ENCODE results near the gene PPP6R3.

The PPP6R3 gene

GRCh38 chr11:68459886-68460740, 439 bp upstream of the PPP6R3 start:
- Histone ChIP-seq H3K27ac (peak overlapping the region; percentile 64), H3K4me1 (ENCODE audit: low read depth, poor library complexity, severe bottlenecking) (peaks cover 23% of the 10 kb centered on the region), H3K4me2 (peak overlapping the region; percentile 64; the same call in 1 of the 2 replicates), H3K27me3 (ENCODE audit: insufficient read depth, low read depth) (no peaks in the 10 kb centered on the region), H4K20me1 (ENCODE audit: insufficient read depth) (peaks cover 28% of the 10 kb centered on the region), H3K36me3 (ENCODE audit: insufficient read depth) (no peaks in the 10 kb centered on the region), H3K79me2 (ENCODE audit: insufficient read depth, low read depth) (peaks cover 38% of the 10 kb centered on the region), H2AFZ (ENCODE audit: low read depth) (peak overlapping the region; percentile 83; the same call in 1 of the 2 replicates), H3K4me3 (IDR thresholded peaks at IDR 0.05; ENCODE audit: insufficient read depth, low read depth, low read length) (no peak overlapping the region), H3K9ac (peak overlapping the region; percentile 82; the same call in 1 of the 2 replicates)
- TF ChIP-seq, protein P1, sequence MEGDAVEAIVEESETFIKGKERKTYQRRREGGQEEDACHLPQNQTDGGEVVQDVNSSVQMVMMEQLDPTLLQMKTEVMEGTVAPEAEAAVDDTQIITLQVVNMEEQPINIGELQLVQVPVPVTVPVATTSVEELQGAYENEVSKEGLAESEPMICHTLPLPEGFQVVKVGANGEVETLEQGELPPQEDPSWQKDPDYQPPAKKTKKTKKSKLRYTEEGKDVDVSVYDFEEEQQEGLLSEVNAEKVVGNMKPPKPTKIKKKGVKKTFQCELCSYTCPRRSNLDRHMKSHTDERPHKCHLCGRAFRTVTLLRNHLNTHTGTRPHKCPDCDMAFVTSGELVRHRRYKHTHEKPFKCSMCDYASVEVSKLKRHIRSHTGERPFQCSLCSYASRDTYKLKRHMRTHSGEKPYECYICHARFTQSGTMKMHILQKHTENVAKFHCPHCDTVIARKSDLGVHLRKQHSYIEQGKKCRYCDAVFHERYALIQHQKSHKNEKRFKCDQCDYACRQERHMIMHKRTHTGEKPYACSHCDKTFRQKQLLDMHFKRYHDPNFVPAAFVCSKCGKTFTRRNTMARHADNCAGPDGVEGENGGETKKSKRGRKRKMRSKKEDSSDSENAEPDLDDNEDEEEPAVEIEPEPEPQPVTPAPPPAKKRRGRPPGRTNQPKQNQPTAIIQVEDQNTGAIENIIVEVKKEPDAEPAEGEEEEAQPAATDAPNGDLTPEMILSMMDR (conservative IDR thresholded peaks at IDR 0.05; ENCODE audit: low read depth, low read length): no peak

GRCh38 chr11:68461575-68461917, 994 bp downstream of the PPP6R3 start:
- peaks cover 35% of the 10 kb centered on the region for H4K20me1 ChIP-seq (ENCODE audit: insufficient read depth)
- peak overlapping the region; percentile 17; the same call in 1 of the 2 replicates for H3K27ac ChIP-seq

GRCh38 chr11:68463714-68464113, 3.2 kb downstream of the PPP6R3 start:
- H3K79me2 ChIP-seq (ENCODE audit: insufficient read depth, low read depth): peaks cover 74% of the 10 kb centered on the region
- H4K20me1 ChIP-seq (ENCODE audit: insufficient read depth): peaks cover 47% of the 10 kb centered on the region
- no peak overlapping the region for H3K27ac ChIP-seq
- TF ChIP-seq, protein P1 (conservative IDR thresholded peaks at IDR 0.05; ENCODE audit: low read depth, low read length): no peak
- H3K4me1 ChIP-seq (ENCODE audit: low read depth, poor library complexity, severe bottlenecking): peaks cover 39% of the 10 kb centered on the region
- 0 out of 2 replicates have a peak overlapping the region, but pooled peaks have one; percentile 19 for H3K4me2 ChIP-seq
- H3K9ac ChIP-seq: no peak overlapping the region
- H3K27me3 ChIP-seq (ENCODE audit: insufficient read depth, low read depth): no peaks in the 10 kb centered on the region
- H3K4me3 ChIP-seq (IDR thresholded peaks at IDR 0.05; ENCODE audit: insufficient read depth, low read depth, low read length): no peak overlapping the region
- no peaks in the 10 kb centered on the region for H3K36me3 ChIP-seq (ENCODE audit: insufficient read depth)
- no peak overlapping the region for H2AFZ ChIP-seq (ENCODE audit: low read depth)

More at GRCh38 chr11:68461575-68461917, 994 bp downstream of the PPP6R3 start:
- Histone ChIP-seq H3K4me3 (IDR thresholded peaks at IDR 0.05; ENCODE audit: insufficient read depth, low read depth, low read length) (no peak overlapping the region), H3K9ac (peak overlapping the region; percentile 82; the same call in 1 of the 2 replicates), H3K27me3 (ENCODE audit: insufficient read depth, low read depth) (no peaks in the 10 kb centered on the region), H3K79me2 (ENCODE audit: insufficient read depth, low read depth) (peaks cover 52% of the 10 kb centered on the region), H3K4me1 (ENCODE audit: low read depth, poor library complexity, severe bottlenecking) (peaks cover 23% of the 10 kb centered on the region), H3K4me2 (peak overlapping the region; percentile 100), H2AFZ (ENCODE audit: low read depth) (no peak overlapping the region), H3K36me3 (ENCODE audit: insufficient read depth) (no peaks in the 10 kb centered on the region)
- TF ChIP-seq, protein P1 (conservative IDR thresholded peaks at IDR 0.05; ENCODE audit: low read depth, low read length): no peak

GRCh38 chr11:68467201-68467834, 6.8 kb downstream of the PPP6R3 start:
- Histone ChIP-seq H3K4me3 (IDR thresholded peaks at IDR 0.05; ENCODE audit: insufficient read depth, low read depth, low read length) (no peak overlapping the region), H2AFZ (ENCODE audit: low read depth) (no peak overlapping the region), H3K4me2 (no peak overlapping the region), H3K36me3 (ENCODE audit: insufficient read depth) (no peaks in the 10 kb centered on the region), H4K20me1 (ENCODE audit: insufficient read depth) (peaks cover 64% of the 10 kb centered on the region), H3K79me2 (ENCODE audit: insufficient read depth, low read depth) (peaks cover 100% of the 10 kb centered on the region), H3K4me1 (ENCODE audit: low read depth, poor library complexity, severe bottlenecking) (peaks cover 38% of the 10 kb centered on the region), H3K27me3 (ENCODE audit: insufficient read depth, low read depth) (no peaks in the 10 kb centered on the region), H3K9ac (no peak overlapping the region), H3K27ac (no peak overlapping the region)
- TF ChIP-seq, protein P1 (conservative IDR thresholded peaks at IDR 0.05; ENCODE audit: low read depth, low read length): no peak

All from KMS-11 (cell line).